Measurements from ENCODE around the gene DLST.

Gene DLST

GRCh38 chr14:74938531-74939495, 57.1 kb downstream of the DLST start:
- no peaks in the 10 kb centered on the region for H3K27me3 ChIP-seq
- H3K4me1 ChIP-seq: peaks cover 7% of the 10 kb centered on the region; the same call in 1 of the 2 replicates
- DNase-seq: no peak
- no peaks in the 10 kb centered on the region for H3K9me3 ChIP-seq
- no peak overlapping the region for H3K4me3 ChIP-seq (ENCODE audit: low read depth, low read length)
- H3K36me3 ChIP-seq: no peaks in the 10 kb centered on the region
- TF ChIP-seq, protein P1, sequence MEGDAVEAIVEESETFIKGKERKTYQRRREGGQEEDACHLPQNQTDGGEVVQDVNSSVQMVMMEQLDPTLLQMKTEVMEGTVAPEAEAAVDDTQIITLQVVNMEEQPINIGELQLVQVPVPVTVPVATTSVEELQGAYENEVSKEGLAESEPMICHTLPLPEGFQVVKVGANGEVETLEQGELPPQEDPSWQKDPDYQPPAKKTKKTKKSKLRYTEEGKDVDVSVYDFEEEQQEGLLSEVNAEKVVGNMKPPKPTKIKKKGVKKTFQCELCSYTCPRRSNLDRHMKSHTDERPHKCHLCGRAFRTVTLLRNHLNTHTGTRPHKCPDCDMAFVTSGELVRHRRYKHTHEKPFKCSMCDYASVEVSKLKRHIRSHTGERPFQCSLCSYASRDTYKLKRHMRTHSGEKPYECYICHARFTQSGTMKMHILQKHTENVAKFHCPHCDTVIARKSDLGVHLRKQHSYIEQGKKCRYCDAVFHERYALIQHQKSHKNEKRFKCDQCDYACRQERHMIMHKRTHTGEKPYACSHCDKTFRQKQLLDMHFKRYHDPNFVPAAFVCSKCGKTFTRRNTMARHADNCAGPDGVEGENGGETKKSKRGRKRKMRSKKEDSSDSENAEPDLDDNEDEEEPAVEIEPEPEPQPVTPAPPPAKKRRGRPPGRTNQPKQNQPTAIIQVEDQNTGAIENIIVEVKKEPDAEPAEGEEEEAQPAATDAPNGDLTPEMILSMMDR (IDR thresholded peaks at IDR 0.05; ENCODE audit: low read depth, low read length): no peak

DNA sequence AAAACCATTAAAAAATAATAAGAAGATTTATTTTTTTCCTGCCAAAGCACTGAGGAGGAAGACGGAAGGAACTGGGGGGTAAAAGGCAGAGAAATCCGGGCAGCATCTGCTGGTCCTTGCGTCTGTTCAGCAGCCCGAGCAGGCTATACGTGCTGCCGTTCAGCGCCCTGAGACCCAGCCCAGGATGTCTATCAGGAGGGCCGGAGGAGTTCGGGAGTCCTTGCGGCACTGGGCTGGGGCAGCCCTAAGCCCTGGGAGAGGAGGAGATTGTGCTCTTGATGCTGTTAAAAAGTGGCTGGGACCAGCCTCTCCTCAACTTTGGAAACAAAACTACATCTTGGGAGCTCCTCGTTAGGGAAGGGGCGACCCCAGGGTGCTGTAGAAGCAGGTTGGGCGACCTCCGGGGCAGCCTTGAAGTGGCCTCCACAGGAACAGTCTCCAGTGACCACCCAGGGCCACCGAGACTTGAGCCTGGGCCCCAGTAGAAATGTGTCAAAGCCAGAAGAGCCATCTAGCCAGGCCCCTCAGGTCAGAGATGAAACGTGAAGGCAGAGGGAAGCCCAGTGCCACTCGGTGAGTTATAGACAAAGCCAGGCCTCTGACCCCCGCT, 59.3 kb downstream of the DLST start:
- H3K4me1 ChIP-seq: peaks cover 7% of the 10 kb centered on the region; the same call in 1 of the 2 replicates
- no peak overlapping the region for H3K4me3 ChIP-seq (ENCODE audit: low read depth, low read length)
- TF ChIP-seq, protein P1 (IDR thresholded peaks at IDR 0.05; ENCODE audit: low read depth, low read length): no peak
- H3K36me3 ChIP-seq: no peaks in the 10 kb centered on the region
- H3K9me3 ChIP-seq: no peaks in the 10 kb centered on the region
- H3K27me3 ChIP-seq: no peaks in the 10 kb centered on the region
- DNase-seq: no peak

DNA sequence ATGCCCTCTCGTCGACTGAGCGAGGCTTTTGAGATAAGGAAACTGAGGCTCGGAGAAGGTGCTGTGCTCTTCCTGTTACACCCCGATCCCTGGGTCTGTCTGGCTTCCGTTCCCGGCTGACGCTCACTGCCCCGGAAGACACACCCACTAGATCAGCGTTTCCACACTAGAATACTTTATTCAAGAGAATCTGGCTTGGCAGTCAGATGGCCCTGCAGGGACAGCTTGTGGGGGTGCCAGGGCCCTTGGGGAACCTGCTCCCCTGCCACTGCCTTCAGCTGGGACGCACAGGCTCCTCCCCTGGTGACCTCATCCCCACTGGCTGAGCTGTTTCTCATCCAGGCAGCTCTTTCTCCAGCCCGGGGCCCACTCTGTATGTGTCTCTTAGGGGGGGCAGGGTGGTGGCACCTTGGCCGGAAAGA, 60.0 kb downstream of the DLST start:
- Histone ChIP-seq H3K27me3 (no peaks in the 10 kb centered on the region), H3K4me1 (peaks cover 10% of the 10 kb centered on the region), H3K9me3 (no peaks in the 10 kb centered on the region), H3K36me3 (no peaks in the 10 kb centered on the region), H3K4me3 (ENCODE audit: low read depth, low read length) (no peak overlapping the region)
- TF ChIP-seq, protein P1 (IDR thresholded peaks at IDR 0.05; ENCODE audit: low read depth, low read length): no peak
- DNase-seq: no peak

DNA sequence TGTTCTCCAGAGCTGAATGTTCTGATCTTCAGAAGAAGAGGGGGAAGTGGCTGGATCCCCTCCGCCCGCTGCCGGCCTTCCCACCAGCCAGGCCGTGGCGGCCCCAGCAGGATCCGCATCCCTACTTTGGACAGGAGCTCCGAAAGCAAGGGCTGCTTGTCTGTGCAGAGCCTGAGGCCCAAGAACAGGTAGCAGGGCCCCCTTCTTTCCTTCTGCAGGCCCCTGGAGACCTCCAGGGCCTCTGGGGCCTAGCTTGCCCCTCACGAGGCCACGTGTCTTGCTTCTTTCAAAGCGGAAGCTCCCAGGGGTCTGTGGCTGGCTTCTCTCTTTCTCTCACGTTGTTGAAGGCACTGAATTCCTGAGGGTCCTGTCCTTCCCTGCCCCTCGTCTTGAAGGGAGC, 60.5 kb downstream of the DLST start:
- Histone ChIP-seq H3K27me3 (no peaks in the 10 kb centered on the region), H3K4me1 (peaks cover 12% of the 10 kb centered on the region), H3K4me3 (ENCODE audit: low read depth, low read length) (no peak overlapping the region), H3K9me3 (no peaks in the 10 kb centered on the region), H3K36me3 (no peaks in the 10 kb centered on the region)
- TF ChIP-seq, protein P1 (IDR thresholded peaks at IDR 0.05; ENCODE audit: low read depth, low read length): no peak
- no peak for DNase-seq

DNA sequence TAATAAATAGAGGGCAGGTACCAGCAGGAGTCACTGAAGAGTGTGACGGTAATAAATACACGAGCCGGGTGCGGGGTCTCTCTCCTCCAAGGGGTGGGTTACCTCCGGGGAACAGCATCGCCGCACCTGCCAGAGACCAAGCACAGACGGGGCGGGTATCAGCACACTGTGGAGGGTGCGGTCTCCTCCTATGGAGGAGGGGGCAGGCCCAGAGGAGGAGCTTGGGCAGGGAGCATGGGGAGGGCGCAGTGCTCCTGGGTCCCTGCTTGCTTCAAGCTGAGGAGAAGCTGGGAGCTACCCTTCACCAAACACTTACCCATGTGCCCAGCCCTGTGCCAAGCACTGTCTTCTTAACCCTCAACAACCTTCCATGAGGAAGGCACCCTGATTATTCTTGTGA, 60.9 kb downstream of the DLST start:
- DNase-seq: no peak
- TF ChIP-seq, protein P1 (IDR thresholded peaks at IDR 0.05; ENCODE audit: low read depth, low read length): no peak
- no peaks in the 10 kb centered on the region for H3K36me3 ChIP-seq
- no peaks in the 10 kb centered on the region for H3K27me3 ChIP-seq
- peaks cover 12% of the 10 kb centered on the region for H3K4me1 ChIP-seq
- H3K9me3 ChIP-seq: no peaks in the 10 kb centered on the region
- H3K4me3 ChIP-seq (ENCODE audit: low read depth, low read length): no peak overlapping the region
